ENCODE data around the gene BHLHE40.

The BHLHE40 gene

GRCh38 chr3:5002871-5003247, 23.6 kb downstream of the BHLHE40 start:
- no peak for DNase-seq

- no peak for DNase-seq
Observed at GRCh38 chr3:5004319-5005152, 25.3 kb downstream of the BHLHE40 start.

GRCh38 chr3:5005367-5005766, 26.1 kb downstream of the BHLHE40 start:
- no peak for DNase-seq

- DNase-seq = no peak
Observed at GRCh38 chr3:5006755-5007202, 27.5 kb downstream of the BHLHE40 start.

- DNase-seq = no peak
Observed at GRCh38 chr3:5007873-5008272, 28.6 kb downstream of the BHLHE40 start.

- no peak for DNase-seq
Observed at GRCh38 chr3:5009506-5010109, 30.4 kb downstream of the BHLHE40 start.

GRCh38 chr3:5010140-5010539, 30.9 kb downstream of the BHLHE40 start:
- no peak for DNase-seq

- DNase-seq = no peak
Observed at GRCh38 chr3:5010706-5011554, 31.7 kb downstream of the BHLHE40 start.

- DNase-seq = no peak
Observed at GRCh38 chr3:5011555-5012256, 32.5 kb downstream of the BHLHE40 start.

- DNase-seq = no peak
Observed at GRCh38 chr3:5012367-5012766, 33.1 kb downstream of the BHLHE40 start.

GRCh38 chr3:5013021-5013906, 34.0 kb downstream of the BHLHE40 start:
- DNase-seq = no peak

GRCh38 chr3:5014391-5014790, 35.2 kb downstream of the BHLHE40 start:
- no peak for DNase-seq

- no peak for DNase-seq
Observed at GRCh38 chr3:5015056-5015455, 35.8 kb downstream of the BHLHE40 start.

GRCh38 chr3:5016211-5017161, 37.2 kb downstream of the BHLHE40 start:
- no peak for DNase-seq

- no peak for DNase-seq
Observed at GRCh38 chr3:5017925-5018531, 38.8 kb downstream of the BHLHE40 start.

GRCh38 chr3:5019411-5020241, 40.4 kb downstream of the BHLHE40 start:
- no peak for DNase-seq

GRCh38 chr3:5020242-5020722, 41.0 kb downstream of the BHLHE40 start:
- no peak for DNase-seq

GRCh38 chr3:5021116-5022092, 42.2 kb downstream of the BHLHE40 start:
- DNase-seq = no peak

Data from NCI-H1105 (cell line).